ENCODE results near the gene AUNIP.

GRCh38 chr1:25858494-25858893 lies 763 bp downstream of the AUNIP start:
- TF ChIP-seq GATA2 (IDR thresholded peaks at IDR 0.05; ENCODE audit: low read depth, low read length) = no peak
- TF ChIP-seq GATA3 (IDR thresholded peaks at IDR 0.05; ENCODE audit: low read depth, low read length) = no peak
